SKM-1 (cell line): Measurements from ENCODE around the gene KCNIP2.
A peak's percentile ranks its signal among the peaks of the same experiment; 100 is the strongest.

Source experiments
- DNase-seq: peaks from one replicate; lab custom pipeline; 2025; ENCODE audit not compliant: unreplicated experiment; lab: John Stamatoyannopoulos, UW

KCNIP2 gene

DNA sequence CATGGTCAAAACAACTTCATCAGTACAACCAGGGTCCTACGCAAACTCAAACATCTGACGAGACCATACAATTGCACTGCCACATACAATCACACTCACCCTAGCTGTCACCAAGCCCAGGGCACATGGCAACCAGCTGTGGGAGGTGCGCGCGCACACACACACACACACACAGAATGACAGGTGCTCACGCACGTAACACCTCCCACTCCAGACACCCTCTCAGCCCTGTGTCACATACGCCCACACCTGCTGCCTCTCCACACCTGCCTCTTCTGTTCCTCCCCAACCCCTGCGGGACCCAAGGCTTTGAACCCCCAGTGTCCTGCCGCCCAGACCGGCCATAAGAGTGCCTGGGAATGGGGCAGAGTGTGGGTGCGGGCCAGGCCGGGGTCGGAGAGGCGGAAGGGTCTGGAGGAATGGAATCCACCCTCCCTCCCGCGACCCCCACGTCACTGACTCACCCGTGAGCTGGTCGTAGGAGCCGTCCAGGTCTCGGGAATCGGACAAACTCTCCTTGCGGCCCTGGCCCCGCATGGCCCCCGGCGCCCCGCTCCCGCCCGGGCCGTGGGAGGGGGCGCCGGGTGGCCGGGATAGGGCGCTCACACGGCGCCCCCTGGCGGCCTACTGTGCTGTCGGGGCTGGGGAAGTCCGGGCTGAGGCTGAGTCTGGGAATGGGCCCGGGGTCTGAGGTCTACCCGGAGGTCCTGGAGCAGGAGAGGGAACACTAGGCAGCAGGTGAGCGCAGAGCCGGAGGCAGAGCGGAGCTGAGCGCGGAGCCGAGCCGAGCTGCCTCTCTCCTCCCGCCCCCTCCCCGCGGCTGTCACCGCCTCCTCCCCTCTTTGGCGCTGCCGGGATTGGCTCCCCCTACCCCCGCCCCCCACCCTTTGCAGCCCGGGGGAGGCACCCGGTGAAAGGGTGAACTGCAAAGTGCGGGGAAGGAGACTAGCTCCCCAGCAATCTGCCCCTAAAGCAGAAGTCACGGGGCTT lies at the start of gene KCNIP2:
Gene KCNIP2, minus strand, starts transcription at position 769 of the 990 bp plus-strand sequence. Its CDS starts 232 bp downstream, at position 537.
- peak; percentile 27 for DNase-seq

GRCh38 chr10:101892782-101893391 lies 49.3 kb upstream of the KCNIP2 start:
- DNase-seq = no peak

- peak; percentile 56 for DNase-seq
These were observed 45.9 kb upstream of the KCNIP2 start for GRCh38 chr10:101889256-101890210.

- no peak for DNase-seq
These were observed 44.8 kb upstream of the KCNIP2 start for GRCh38 chr10:101888251-101888949.

GRCh38 chr10:101887775-101888174 lies 44.2 kb upstream of the KCNIP2 start:
- no peak for DNase-seq

DNA sequence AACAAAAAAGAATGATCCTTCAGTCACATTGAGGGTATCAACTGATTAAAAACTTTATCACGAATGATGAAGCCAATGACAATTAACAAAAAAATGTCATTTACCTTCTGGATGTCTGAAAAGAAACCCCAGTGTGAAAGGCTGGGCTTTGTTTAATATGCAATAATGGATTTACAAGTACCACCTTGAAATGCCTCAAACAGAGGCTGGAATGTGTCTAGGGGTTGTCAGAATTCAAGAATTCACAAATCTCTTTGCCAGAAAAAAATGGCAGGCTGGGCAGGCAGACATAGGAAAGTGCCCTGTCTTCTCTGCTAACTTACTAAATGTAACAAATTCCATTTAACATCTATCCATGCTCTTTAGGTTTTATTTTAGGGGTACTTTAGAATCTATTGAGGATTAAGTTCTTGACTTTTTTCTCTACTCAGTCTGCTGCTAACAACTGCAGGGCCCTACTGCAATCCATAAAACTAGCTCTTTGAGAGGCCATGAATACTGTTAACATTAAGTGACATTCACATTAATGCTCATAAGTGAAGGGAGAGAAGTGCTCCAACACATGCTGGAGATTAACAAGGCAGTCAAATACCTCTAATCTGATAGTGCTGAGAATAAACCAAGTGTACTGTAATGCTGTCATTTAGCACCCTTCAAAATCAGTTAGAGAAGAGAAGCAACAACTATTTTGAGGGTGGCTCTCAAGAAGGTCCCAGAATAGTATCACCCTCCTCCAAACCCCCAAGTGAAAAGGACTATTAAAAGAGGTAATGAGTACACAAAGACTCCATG lies 43.1 kb upstream of the KCNIP2 start:
- no peak for DNase-seq

GRCh38 chr10:101881036-101881774 lies 37.6 kb upstream of the KCNIP2 start:
- DNase-seq = no peak

DNA sequence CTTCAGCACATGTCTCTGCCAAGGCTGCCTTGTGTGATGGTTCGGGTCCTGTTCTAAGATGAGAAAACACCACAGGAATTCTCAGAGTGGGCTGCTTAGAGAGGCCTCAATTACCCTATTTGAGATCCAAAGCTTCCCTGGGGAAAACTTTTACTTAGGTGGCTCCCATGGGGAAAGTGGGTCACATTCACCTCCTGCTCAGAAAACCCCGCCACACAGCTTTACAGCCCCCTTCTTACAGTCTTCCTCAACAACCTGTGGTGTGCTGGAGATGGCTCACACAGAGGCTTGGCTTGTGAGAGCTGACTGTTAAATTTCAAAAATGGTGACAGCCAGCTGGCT lies 36.6 kb upstream of the KCNIP2 start:
- DNase-seq = no peak

DNA sequence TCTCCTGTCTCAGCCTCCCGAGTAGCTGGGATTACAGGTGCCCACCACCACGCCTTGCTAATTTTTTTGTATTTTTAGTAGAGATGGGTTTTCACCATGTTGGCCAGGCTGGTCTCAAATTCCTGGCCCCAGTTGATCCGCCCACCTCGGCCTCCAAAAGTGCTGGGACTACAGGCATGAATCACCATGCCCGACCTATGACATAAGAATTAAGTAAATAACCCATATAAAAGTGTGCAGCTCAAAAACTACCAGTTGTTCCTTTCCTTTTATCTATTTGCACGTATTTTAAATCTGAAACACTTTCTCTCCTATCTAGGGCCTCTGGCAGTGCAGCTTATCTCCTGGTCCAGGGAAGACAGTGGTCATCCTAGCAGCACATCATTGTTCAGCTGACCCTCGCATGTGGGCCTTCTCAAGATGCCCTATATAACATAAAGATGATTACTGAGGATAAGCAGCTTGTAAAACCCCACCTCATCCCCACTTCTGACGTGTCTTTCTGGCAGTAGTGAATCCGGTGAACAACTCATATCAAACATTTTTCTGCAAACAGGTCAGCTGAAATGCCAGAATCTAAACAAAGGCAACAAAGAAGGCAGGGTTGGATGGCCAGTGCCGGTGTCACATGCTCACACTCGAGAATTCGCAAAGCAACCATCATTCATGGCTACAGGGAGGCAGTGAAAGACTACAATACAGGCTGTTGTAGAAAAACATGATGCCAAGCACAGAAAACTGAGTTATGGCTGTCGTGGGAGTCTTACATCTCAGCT lies 36.0 kb upstream of the KCNIP2 start:
- DNase-seq = no peak

DNA sequence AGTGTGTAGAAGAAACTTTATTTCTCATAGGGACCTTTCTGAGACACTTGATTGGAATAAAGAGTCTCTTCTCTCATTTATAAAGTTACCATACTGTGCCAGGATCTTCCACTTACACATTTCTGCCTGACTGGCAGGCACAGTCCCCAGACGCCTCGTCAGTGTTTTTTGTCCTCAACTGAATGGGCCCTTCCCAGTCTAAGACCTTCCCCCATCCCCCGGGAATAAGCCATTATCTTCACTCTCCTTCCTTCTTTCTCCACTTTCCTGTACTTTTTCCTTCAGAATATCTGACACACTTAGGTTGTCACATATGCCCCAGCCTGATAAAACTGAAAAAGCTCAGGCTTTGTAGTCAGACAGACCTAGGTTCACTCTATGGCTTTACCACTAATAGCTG lies 35.3 kb upstream of the KCNIP2 start:
- DNase-seq = no peak

GRCh38 chr10:101875068-101875688 lies 31.6 kb upstream of the KCNIP2 start:
- DNase-seq = no peak

GRCh38 chr10:101874252-101874651 lies 30.7 kb upstream of the KCNIP2 start:
- DNase-seq = no peak

- no peak for DNase-seq
These were observed 24.3 kb upstream of the KCNIP2 start for GRCh38 chr10:101867931-101868330.

GRCh38 chr10:101859530-101859929 lies 15.9 kb upstream of the KCNIP2 start:
- no peak for DNase-seq

DNA sequence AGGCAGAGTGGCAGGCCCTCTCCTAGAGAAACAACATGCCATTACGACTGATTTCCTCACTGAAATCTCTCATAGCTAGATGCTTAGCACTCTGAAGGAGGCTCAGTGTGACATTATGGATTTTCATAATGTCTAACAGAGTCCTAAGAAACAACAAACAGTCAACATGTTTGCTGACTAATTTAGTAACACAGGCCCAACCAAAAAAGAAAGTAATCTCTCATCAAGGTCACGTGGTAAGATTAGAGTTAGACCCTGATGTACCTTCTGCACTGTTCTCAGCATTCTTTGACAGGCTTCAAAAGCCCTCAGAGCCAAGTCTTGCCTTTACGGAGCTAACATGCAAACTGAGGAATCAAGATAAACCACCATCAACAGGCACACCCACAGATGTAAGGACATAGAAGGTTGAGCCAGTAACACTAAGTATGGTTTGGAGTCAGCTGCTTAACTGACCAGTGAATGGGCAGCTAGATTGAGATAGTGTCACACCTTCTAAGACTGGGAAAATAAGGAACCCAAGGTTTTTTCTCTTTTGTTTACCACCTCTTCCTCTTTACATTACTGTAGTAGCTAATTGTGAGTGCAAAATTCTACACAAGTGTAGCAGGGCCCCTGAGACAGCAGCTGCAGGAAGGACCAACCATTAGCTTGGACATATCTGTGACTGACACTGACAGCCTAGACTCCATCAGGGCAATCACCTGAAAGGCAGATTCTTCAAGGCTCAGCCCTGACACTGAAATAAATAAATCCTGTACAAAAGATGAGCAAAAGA lies 15.3 kb upstream of the KCNIP2 start:
- no peak for DNase-seq

- DNase-seq = no peak
These were observed 14.3 kb upstream of the KCNIP2 start for GRCh38 chr10:101857802-101858476.

- no peak for DNase-seq
These were observed 13.0 kb upstream of the KCNIP2 start for GRCh38 chr10:101856626-101857025.
